GM18499 (cell line): ENCODE measurements around the gene PDGFD.

Experiments used
- ATAC-seq: cut with Tn5 transposase; IDR thresholded peaks from one replicate; pipeline ENCODE4 v1.9.1; 2021; ENCODE audit warnings: moderate number of reproducible peaks; ENCODE audit not compliant: insufficient read depth, unreplicated experiment

PDGFD gene

DNA sequence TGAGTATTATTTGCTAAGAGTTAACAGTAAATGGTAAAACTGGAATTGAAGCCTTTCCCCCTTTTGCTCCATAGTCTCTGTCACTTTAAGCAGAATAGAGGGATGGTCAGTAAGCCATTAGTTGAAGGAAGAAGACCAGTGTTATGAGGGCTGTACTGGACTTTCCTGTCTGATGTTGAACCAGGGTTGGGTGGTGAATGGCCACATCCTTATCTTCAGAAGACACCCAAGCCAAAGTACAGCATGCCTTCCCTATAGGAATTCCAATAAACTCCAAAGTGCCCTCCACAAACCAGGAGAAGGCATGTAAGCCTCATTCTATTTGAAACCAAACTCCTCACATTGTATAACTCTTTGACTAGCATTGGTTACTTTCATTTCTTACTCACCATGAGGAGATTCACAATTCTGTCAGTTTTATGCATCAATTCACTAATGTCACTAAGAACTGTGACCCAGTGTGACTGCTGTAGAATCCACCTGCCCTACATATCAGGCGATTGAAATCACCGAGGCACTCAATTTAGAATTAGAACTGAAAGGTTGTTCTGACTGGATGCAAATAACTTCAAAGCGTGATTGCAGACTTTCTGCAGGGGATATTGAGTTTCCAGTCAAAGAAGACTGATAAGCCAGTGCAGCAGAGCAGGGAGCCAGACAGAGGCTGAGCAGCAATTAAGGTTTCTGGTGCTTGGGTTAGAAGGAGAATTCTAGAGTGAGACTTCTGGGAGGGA is 234.6 kb downstream of the PDGFD start:
- ATAC-seq = peak; percentile 97

DNA sequence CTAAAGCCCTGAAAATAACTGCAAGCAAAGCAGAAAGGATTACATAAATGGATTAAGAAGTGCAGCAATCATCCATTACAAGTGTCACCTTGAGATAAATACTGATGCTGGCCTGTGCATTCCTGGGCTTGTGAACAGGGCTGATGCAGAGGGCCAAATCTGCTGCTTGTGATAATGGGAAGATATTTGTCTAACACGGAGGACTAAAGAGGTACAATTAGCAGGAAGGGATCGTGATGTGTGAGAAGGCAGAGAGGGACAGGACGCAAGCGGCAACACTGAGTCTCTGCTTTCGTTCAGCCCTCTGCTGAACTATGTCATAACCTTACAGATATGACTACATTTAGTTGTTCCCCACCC is 235.2 kb downstream of the PDGFD start:
- no peak for ATAC-seq

DNA sequence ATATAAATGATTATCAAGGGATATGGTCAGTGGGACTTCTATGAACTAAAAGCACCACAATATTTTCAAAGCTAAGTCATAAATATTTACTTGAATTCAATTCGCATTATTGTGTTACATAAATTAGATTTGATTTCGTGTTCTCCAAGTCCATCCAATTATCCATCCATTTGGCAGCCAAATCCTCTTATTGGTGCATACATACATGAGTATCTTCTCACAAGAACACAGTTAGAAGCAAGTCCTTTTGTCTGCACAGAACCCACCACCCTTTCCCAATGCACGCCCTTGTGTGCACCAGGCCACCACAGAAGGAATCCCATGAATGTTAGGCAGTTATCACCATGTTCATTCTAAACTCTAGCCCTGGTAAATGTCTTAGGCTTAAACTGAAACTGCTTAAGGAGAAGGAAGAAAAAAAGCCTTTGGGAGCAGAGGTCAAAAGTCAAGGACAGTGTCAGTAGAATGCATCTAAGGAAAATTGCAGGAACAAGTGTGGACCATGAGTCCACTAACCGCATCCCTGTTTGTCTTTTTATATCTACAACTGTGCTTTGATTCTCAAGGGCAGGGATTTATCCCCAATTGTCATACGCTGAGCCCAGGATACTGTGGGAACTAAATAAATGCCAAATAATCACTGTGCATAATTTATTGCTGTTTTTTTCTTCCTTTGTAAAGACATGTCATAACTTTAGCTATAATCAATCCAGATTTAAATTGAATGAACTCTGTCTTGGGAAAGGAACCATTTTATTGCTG is 235.7 kb downstream of the PDGFD start:
- ATAC-seq = no peak

DNA sequence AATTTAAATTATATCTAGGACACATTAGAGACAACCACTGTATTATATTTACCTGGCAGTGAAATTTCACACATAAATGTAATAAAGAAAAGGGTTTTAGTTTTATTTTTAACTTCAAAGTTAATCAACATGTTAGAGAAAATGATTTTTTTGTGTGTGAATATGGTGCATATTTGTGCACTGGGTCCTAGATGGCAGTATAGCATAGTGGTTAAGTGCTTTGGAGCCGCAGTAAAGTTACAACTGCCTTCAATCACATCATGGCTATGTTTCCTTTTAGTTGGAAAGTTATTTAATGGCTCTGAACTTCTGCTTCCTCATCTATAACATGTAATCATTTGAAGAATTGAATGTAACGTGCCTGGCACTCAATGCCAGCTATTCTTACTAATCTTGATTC is 236.4 kb downstream of the PDGFD start:
- ATAC-seq = no peak

DNA sequence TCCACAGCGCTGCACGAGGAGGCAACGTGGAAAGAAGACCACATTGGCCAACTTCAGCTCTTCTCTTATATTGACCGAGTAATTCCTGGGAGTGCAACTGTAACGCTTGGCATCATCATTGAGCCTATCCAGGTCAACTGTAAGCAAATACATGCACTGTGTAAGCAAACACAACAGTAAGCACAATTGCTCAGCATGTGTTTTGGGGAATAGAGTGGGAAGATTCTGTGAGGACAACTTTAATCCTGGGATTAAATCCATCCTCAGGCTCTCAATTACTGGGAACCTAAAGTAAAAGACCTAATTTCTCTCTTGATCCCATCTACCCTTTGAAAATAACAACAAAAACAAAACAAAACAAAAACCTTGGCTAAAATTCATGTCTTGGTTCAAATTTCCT is 237.0 kb downstream of the PDGFD start:
- no peak for ATAC-seq

DNA sequence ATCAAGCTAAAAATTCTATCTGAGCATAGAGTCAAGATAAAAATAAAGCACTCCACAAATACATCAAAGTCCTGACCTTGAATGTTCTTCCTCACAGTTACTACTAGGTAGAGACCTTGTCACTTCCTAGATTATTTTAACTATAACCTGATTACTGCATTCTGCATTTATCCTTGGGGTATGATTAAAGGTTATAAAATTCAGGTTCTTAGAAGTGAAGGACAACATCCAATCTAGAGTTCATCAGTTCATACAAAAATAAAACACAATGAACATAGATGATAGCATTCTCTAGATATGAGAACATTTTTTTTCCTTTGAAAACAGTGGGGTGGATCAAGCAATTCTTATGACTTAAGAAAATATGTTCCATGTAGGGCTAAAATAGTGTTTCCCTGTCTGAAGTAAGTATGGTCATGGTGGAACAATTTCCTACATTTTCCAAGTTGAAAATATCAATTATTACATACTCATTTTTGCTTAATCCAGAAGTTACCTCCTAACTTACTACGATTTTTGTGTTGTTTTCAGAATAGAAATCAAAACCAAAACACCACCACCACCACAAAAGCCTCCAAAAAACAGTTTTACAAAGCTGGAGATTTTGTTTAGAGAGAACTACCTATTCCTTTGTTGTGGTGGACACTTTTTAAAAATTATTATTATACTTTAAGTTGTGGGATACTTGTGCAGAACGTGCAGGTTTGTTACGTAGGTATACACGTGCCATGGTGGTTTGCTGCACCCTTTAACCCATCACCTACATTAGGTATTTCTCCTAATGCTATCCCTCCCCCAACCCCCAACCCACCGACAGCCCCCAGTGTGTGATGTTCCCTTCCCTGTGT is 239.6 kb downstream of the PDGFD start:
- ATAC-seq = no peak

DNA sequence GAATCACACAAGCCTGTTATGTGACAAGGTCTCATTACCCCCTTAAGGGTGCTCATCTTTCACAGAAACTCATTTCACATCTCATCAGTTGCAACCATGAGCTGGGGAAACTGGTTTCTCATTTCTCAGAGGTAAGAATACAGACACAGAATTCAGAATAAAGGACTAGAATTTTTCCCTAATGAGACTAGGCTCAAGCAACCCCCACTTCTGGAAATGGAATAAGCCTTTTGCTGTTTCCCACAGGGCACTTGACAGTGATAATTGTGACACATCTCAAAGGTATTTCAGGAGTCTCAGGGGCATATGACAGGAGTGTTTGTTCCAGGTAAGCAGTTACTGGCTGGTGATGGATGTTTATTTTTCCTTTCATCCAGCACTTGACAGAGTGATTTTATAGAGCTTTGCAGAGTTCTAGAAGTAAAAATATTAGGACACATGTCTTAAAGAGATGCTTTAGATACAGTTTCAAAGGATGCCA is 240.5 kb downstream of the PDGFD start:
- ATAC-seq = no peak

DNA sequence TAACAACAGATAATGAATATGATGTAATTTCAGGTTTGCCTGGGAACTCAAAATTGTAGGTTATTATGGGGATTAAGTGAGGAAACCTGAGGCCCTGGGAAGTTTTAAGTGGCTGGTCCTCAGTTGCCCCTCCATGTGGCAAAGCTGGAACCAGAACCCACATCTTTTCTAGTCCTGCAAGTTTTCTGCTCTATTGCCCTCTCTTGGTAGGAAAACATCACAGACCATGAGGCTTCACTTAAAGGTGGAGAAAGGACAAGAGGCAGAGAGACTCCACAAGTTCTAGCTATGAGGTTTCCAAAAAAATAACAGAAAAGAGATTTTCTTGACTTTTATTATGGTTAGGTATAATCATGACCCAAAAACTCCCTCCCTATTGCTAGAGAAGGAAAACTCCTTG is 243.0 kb downstream of the PDGFD start:
- no peak for ATAC-seq

DNA sequence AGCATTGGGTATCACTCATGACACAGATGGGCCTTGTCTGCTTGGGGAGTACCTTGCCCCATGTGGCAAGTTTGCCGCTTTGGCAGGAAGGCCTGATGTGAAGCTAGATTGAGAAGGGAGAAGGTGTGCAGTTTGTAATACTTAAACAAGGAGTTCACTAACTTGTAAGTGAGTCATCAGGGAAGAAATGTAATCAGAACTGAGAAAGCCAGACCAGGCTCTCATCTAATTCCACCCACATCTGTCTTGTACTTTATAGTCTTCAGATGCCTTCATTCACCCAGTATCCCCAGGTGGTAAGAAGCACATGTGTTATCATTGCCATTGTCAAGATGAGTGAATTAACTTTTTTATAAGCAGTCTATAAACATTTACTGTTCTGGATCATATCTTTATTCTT is 243.5 kb downstream of the PDGFD start:
- ATAC-seq = peak; percentile 42

DNA sequence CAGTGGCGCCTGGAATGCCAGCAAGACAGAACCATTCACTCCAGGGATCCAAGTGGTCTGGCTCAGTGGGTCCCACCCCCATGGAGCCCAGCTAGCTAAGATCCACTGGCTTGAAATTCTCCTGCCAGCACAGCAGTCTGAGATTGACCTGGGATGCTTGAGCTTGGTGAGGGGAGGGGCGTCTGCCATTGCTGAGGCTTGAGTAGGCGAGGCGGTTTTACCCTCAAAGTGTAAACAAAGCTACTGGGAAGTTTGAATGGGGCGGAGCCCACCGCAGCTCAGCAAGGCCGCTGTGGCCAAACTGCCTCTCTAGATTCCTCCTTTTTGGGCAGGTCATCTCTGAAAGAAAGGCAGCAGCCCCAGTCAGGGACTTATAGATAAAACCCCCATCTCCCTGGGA is 253.2 kb downstream of the PDGFD start:
- ATAC-seq = no peak

DNA sequence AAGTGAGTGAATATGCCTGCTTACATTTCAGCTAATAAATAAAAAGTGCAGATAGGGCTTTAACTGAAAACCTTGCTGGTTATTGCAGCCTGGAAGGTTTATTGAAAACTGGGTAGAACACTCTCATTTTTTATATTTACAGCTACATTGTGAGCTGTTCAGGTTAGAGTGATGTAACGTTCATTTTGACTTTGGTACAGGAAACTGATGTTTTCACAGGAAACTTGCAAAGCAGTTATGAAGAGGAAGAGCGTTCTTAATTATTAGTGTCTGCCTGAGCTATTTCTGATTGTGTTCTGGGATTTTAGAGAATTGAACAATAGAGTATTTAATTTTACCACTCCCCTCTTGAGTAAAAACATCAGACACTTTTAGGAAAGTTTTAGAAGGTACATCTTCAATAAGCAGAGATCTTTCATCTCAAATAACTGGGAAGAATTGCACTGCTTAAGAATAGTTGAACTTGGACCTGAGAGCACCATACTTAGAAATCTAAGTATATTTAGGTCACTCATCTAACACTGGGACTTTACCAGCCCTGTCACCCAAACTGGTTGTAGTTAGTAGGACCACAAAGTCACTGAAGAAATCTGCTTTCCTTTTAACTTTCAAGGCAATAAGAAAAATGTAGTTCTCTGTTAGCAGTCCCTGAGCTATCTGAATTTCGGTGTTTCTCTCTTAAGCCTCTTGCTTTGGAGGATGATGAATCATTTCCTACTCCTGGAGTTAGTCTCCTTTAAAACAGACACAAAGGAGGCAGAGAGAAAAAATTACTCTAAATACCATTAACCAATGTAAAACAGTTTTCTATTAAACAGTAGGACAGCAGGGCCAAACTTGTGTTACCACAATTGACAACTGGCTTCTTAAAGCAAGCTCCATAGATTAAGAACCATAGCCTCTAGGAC is 256.1 kb downstream of the PDGFD start:
- no peak for ATAC-seq

DNA sequence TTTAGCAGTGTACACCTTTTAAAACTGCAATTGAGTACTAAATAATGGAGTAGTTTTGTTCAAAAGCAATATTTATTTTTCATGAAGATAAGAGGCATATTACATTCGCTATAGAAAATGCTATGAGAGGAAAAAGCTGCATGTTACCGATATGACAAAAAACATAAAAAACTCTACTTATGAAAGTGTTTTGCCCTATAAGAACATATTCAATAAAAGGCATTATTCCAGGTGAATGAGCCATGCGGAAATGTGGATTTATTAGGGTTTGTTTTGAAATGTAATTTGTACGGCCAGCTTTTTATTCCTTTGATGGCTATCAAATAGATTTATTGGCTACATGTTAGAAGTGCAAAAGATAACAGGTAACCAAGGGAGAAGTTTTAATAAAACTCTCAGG is 256.8 kb downstream of the PDGFD start:
- no peak for ATAC-seq

DNA sequence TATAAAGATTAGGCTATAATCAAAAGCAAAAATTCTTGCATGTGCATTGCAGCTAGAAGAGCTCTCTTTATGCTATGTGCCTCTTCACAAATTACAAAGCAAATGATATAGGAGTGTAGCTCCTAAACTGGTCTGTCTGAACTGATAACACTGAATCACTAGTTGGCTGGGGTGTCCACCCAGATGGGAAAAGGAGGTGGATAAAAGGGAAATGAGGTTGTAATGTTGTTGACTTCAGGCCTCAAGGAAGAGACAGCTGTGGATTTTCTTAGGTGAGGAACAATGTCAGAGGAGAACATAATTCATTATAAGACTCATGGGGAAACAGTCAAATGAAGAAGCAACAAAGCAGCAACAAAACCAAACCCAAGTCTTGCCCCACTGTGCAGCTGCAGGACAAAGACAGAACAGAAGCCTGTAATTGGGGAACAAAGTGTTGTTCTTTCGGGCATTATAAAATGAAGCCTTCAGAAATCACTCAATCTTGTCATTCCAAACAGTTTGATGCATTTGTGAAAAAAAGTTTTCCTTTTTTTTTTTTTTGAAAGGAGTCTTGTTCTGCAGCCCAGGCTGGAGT is 257.6 kb downstream of the PDGFD start:
- no peak for ATAC-seq

DNA sequence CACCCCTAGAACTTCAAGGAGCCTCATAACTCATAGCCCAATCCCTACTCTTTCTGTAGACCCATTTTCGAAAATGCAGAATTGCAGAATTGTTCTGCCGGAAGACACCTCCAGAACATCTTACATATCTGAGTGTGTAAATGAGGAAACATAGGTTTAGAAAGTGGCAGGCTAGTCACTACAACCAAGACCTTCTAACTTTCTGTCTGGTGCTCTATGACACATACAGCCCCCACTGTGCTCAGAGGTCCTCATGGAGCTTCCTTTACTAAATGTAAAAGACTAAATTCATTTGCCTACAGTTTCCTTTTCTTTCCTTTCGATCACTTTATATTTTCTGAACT is 259.7 kb downstream of the PDGFD start:
- ATAC-seq = peak; percentile 77

DNA sequence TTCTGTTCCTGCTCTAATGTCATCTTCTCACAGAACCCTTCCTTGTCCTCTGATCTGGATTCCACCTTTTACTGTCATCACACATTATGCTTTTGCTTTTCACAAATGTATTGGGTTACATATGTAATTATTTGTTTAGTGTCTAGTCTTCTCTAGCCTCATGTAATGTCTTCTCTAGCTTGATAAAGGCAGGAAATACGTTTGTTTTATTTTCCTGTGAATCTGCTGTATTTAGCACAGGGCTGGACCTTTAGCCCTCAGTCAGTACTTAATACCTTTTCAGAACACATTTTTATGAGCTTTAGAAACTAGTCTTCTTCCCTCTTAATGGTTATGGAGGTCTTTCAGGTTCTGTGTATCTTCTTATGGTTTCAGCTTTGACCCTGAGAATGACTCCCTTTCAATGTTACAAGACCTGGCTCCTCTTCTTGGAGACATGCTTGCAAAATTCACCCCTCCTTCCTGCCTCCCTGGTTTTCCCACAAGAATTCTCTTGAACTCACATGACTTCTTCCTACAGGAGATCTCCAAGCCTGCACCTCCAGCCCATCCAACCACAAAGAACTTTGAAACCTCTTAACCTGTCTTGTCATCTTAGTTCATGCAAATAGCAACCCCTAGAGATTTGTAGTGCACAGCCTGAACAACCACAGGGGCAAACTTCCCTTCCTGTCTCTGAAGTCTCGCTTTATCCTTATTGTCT is 260.2 kb downstream of the PDGFD start:
- peak; percentile 74 for ATAC-seq

DNA sequence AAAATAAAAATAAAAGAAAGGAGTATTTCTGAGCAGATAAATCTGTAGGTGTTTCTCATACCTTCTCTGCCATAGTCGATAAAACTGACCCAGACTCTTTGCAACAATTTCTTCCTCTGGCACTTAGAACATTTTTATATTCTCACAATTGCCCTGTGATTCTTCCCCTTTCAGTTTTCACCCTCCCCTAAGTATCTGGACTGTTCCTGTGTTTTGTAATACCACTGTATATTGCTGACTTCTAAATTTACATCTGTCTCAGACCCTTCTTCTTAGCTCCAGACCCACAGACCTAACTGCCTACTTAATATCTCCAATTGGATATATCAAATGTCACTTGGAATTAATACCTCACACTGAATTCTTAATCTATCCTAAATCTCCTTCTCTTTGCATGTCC is 261.0 kb downstream of the PDGFD start:
- no peak for ATAC-seq

DNA sequence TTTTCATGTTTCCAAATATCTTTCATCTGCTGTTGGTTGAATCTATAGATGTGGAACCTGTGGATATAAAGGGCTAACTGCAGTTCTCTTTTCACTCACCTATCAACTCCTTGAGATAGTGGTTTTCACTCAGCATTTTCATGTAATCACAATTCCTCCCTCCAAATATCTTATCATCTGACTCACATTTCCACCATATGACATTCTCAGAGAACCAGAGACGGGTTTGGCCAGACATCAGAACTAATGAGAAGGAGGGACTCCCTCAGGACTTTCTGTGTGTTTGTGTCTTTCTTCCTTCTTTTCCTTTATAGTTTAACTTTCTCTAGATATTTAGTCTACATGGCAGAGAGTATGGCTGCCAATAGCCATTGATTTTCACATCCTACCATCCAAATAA is 262.3 kb downstream of the PDGFD start:
- ATAC-seq = no peak

DNA sequence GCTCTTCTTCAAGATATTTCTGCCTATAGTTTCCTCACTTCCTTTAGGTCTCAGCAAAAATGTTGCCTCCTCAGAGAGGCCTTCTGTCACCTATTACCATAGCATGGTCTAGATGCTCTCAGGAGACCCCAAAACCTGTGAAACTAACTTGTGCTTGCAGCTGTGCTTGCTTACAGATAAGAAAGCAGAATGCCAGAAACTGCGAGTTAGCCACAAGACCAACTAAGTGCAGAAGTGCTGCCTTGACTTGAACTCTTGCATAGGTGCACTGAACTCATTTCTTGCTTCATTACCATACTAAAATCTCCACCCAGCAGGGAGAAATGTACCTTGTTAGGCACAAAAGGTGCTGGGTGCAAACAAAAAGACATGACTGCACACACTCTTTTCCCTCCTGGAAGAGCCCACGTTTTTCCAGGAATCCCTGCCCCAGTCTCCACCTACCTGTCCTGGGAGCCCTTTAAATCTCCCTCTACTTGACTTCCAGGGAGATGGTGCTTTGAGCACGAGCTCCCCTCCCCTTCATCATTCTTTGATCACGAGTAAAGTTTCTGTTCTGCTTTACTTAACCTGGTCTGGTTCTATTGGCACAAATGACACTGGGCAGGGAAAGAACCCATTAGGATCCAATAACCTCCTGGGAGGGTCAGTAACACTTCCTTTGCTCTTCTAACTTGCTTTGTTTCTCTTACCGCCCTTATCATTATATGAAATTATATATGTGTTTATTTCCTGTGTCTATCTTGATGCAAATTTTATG is 265.2 kb downstream of the PDGFD start:
- ATAC-seq = peak; percentile 73
